ENCODE results near the gene CNGA4. TPM values are rescaled to one million over a fixed set of nuclear protein-coding genes. Genes with fewer than 3 reads are reported as not detected.

The CNGA4 gene
- total and polyA plus RNA-seq, 2 of the 13 experiments (the other 11 are each of a cell fraction or from before 2014, with no cell fraction given), result 0.03 TPM; not detected in 1

- no peak for DNase-seq (ENCODE audit: low spot score)
- Histone ChIP-seq H3K27ac (ENCODE audit: extremely low read length, insufficient read depth, low read length) (no peak overlapping the region), H3K79me2 (ENCODE audit: insufficient read depth, low read length) (peaks cover 46% of the 10 kb centered on the region), H3K9me3 (ENCODE audit: low read length) (no peaks in the 10 kb centered on the region), H4K20me1 (ENCODE audit: insufficient read depth, low read length) (no peaks in the 10 kb centered on the region), H3K4me1 (ENCODE audit: insufficient read depth, low read length) (peaks cover 34% of the 10 kb centered on the region), H3K9ac (ENCODE audit: insufficient read depth, low read depth, low read length) (no peak overlapping the region), H3K36me3 (replicated peaks in 1 of 2; ENCODE audit: control insufficient read depth in 1 of 2, insufficient read depth in 2 of 2, low read length in 2 of 2) (no peaks in the 10 kb centered on the region), H3K4me2 (ENCODE audit: low read depth, low read length) (peak overlapping the region; percentile 93), H3K4me3 (replicated peaks in 1 of 3; ENCODE audit: insufficient read depth in 1 of 3, low read depth in 2 of 3, low read length in 3 of 3) (no peak overlapping the region; a peak in 1 of 6 replicates), H3K27me3 (ENCODE audit: control insufficient read depth in 1 of 2, insufficient read depth in 2 of 2, low read length in 2 of 2) (peaks cover 0 to 2% of the 10 kb centered on the region in 2 experiments; a peak in 1 of 5 replicates), H2AFZ (ENCODE audit: low read length) (no peak overlapping the region)
- no peak for ATAC-seq
- FAIRE-seq, result no peak
- ChIA-PET POLR2A (no interaction called here), CTCF (ENCODE audit: low intra/inter-chr PET ratio, low total read pairs) (no interaction called here)
- BruUV-seq (replicated peaks), result no TSS peak
- intact Hi-C loops (cut with micrococcal nuclease; ENCODE audit: unreplicated experiment) (loop anchor here (10.0 kb wide), 1 partner anchor 252 kb away; the partner anchor contains the start of genes ARFIP2 and TIMM10B), in situ Hi-C loops (cut with HindIII; ENCODE audit: extremely low pct_ligation_motif_present, low pct_unique_long_range_greater_than_20kb) (no loop called here)
- no peak for TF ChIP-seq ZBTB7A (CRISPR knock-in tag; IDR thresholded peaks at IDR 0.05)
- TF ChIP-seq ZNF891 (CRISPR knock-in tag; IDR thresholded peaks at IDR 0.05), result no peak
- TF ChIP-seq HMGA1 (CRISPR knock-in tag; conservative IDR thresholded peaks at IDR 0.05), result no peak
- no peak for TF ChIP-seq TEAD2 (CRISPR knock-in tag; IDR thresholded peaks at IDR 0.05)
- TF ChIP-seq MYNN (CRISPR knock-in tag; IDR thresholded peaks at IDR 0.05; ENCODE audit: low read depth), result no peak
- TF ChIP-seq HCFC1 (IDR thresholded peaks at IDR 0.05; ENCODE audit: low read depth, low read length), result no peak
- no peak for TF ChIP-seq REST (IDR thresholded peaks at IDR 0.05; ENCODE audit: borderline replicate concordance in 1 of 2, low read depth in 1 of 2, low read length in 2 of 2)
- TF ChIP-seq ZNF329 (CRISPR knock-in tag; IDR thresholded peaks at IDR 0.05; ENCODE audit: low read depth), result no peak
- no peak for TF ChIP-seq ZNF234 (CRISPR knock-in tag; conservative IDR thresholded peaks at IDR 0.05)
- no peak for TF ChIP-seq ZNF260 (CRISPR knock-in tag; IDR thresholded peaks at IDR 0.05; ENCODE audit: borderline replicate concordance, low read depth)
- no peak for TF ChIP-seq MAFK (conservative IDR thresholded peaks at IDR 0.05 in 1 of 2, IDR thresholded peaks at IDR 0.05 in 1 of 2; ENCODE audit: low read length in 2 of 2)
- no peak for TF ChIP-seq KDM3A (CRISPR knock-in tag; IDR thresholded peaks at IDR 0.05; ENCODE audit: low read depth)
Observed at GRCh38 chr11:6232899-6233298, 6.0 kb upstream of the CNGA4 start.
